ENCODE measurements around the gene OR10A3. TPM values are rescaled to one million over a fixed set of nuclear protein-coding genes. Genes with fewer than 3 reads are reported as not detected.

The OR10A3 gene
- total RNA-seq, 6 experiments from 2014 or later, result not detected

GRCh38 chr11:7955191-7955590 is 13.7 kb upstream of the OR10A3 start:
- Histone ChIP-seq H3K9me3 (no peaks in the 10 kb centered on the region), H3K27me3 (no peaks in the 10 kb centered on the region), H3K4me1 (no peaks in the 10 kb centered on the region), H3K27ac (no peak overlapping the region), H3K36me3 (no peaks in the 10 kb centered on the region), H3K4me3 (no peak overlapping the region)
- intact Hi-C loops (cut with DNase I), result no loop called here
- DNase-seq, result no peak
- WGBS (ENCODE audit: insufficient coverage, low coverage, low lambda C conversion rate, missing lambda C conversion rate), result 75% methylated on average over 1 of the region's 1 CpG
- ATAC-seq, result no peak
- TF ChIP-seq CTCF (IDR thresholded peaks at IDR 0.05) (no peak), POLR2A (IDR thresholded peaks at IDR 0.05) (no peak)

DNA sequence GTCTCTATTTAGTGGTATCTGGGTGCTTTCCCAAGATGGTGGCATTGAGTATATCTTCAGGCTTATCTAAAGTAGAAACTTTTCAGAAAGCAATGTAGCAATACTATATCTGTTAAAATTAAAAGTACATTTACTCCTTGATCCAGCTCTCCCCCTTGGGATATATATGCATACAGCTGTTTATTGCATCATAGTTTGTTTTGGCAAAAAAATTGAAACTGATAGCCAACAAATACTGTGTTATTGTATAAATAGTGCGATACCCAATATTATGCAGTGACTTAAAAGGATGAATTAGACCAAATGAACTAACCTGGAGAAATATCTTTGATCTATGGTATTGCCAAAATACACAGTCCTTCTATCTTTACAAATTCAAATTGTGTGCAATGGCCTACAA is 8.4 kb upstream of the OR10A3 start:
- no peaks in the 10 kb centered on the region for H3K4me1 ChIP-seq
- H3K4me3 ChIP-seq, result no peak overlapping the region
- TF ChIP-seq POLR2A (IDR thresholded peaks at IDR 0.05), result no peak
- no peak for TF ChIP-seq CTCF (IDR thresholded peaks at IDR 0.05)
- no peaks in the 10 kb centered on the region for H3K27me3 ChIP-seq
- WGBS (ENCODE audit: insufficient coverage, low coverage, low lambda C conversion rate, missing lambda C conversion rate), result 35% methylated on average over 1 of the region's 1 CpG
- intact Hi-C loops (cut with DNase I), result no loop called here
- ATAC-seq (no peak), DNase-seq (no peak)
- H3K27ac ChIP-seq, result no peak overlapping the region
- no peaks in the 10 kb centered on the region for H3K36me3 ChIP-seq
- H3K9me3 ChIP-seq, result no peaks in the 10 kb centered on the region

DNA sequence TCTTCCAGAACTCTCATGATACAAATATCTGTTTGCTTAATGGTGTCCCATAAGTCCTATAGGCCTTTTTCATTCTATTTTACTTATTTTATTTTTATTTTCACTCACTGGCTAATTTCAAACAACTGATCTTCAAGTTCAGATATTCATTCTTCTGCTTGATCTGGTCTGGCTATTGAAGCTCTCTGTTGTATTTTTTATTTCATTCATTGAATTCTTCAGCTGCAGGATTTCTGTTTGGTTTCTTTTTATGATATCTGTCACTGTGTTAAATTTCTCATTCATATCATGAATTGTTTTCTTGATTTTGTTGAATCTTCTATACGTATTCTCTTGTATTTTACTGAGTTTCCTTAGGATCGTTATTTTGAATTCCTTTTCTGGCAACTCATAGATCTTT is 2.6 kb upstream of the OR10A3 start:
- 43% methylated on average over 2 of the region's 2 CpGs for WGBS (ENCODE audit: insufficient coverage, low coverage, low lambda C conversion rate, missing lambda C conversion rate)
- Histone ChIP-seq H3K4me3 (no peak overlapping the region), H3K4me1 (no peaks in the 10 kb centered on the region), H3K36me3 (no peaks in the 10 kb centered on the region), H3K27ac (no peak overlapping the region), H3K27me3 (no peaks in the 10 kb centered on the region), H3K9me3 (peaks cover 0 to 8% (median 0%) of the 10 kb centered on the region in 4 donors)
- DNase-seq (no peak), ATAC-seq (no peak)
- intact Hi-C loops (cut with DNase I), result no loop called here
- TF ChIP-seq POLR2A (IDR thresholded peaks at IDR 0.05), result no peak
- TF ChIP-seq CTCF (IDR thresholded peaks at IDR 0.05), result no peak

GRCh38 chr11:7941146-7941545 is 362 bp downstream of the OR10A3 start:
- TF ChIP-seq POLR2A (IDR thresholded peaks at IDR 0.05) (no peak), CTCF (IDR thresholded peaks at IDR 0.05) (no peak)
- DNase-seq (no peak), ATAC-seq (no peak)
- H3K27ac ChIP-seq, result no peak overlapping the region
- H3K36me3 ChIP-seq, result no peaks in the 10 kb centered on the region
- H3K27me3 ChIP-seq, result no peaks in the 10 kb centered on the region
- intact Hi-C loops (cut with DNase I), result no loop called here
- H3K9me3 ChIP-seq, result peaks cover 0 to 8% (median 0%) of the 10 kb centered on the region in 4 donors
- no peak overlapping the region for H3K4me3 ChIP-seq
- 23% methylated on average over 5 of the region's 5 CpGs for WGBS (ENCODE audit: insufficient coverage, low coverage, low lambda C conversion rate, missing lambda C conversion rate)
- H3K4me1 ChIP-seq, result no peaks in the 10 kb centered on the region

DNA sequence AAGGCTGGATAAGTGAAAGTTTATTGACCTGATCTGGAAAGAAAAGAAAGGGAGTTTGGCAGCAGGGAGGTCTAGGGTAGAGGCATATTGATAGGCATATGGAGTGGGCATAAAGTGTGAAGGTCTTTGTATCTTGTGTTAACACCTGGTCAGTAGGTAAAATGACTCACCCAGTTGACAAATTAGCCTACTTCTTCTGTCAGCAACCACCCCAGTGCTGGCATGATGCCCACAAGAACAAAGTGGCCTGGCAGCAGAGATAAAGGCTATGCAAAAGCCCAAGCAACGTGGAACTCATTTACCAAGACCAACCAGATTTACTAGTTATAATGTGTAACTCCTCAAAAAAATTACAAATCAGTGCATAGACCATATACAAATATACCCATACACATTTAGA is 4.9 kb downstream of the OR10A3 start:
- Histone ChIP-seq H3K27me3 (no peaks in the 10 kb centered on the region), H3K4me1 (no peaks in the 10 kb centered on the region), H3K9me3 (no peaks in the 10 kb centered on the region), H3K27ac (no peak overlapping the region), H3K36me3 (no peaks in the 10 kb centered on the region), H3K4me3 (no peak overlapping the region)
- ATAC-seq (no peak), DNase-seq (no peak)
- 20% methylated on average over 1 of the region's 1 CpG for WGBS (ENCODE audit: insufficient coverage, low coverage, low lambda C conversion rate, missing lambda C conversion rate)
- intact Hi-C loops (cut with DNase I), result no loop called here
- TF ChIP-seq CTCF (IDR thresholded peaks at IDR 0.05) (no peak), POLR2A (IDR thresholded peaks at IDR 0.05) (no peak)

All from right lobe of liver (tissue), 6 donors.